AG08395 (cell line): Measurements from ENCODE around the gene ECSIT.
"Not testable (repeated sequence)": the region's sequence is repeated elsewhere in the genome, so short reads cannot be mapped to it uniquely, and the experiment has no call there.

ENCODE experiments used
- DNase-seq: peaks from one replicate; pipeline ENCODE4 v3.0.0; 2012; ENCODE audit warnings: mixed read lengths, low spot score

ECSIT gene, protein sequence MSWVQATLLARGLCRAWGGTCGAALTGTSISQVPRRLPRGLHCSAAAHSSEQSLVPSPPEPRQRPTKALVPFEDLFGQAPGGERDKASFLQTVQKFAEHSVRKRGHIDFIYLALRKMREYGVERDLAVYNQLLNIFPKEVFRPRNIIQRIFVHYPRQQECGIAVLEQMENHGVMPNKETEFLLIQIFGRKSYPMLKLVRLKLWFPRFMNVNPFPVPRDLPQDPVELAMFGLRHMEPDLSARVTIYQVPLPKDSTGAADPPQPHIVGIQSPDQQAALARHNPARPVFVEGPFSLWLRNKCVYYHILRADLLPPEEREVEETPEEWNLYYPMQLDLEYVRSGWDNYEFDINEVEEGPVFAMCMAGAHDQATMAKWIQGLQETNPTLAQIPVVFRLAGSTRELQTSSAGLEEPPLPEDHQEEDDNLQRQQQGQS

GRCh38 chr19:11528551-11529341 is at the start of gene ECSIT:
ECSIT (minus strand) TSS chr19:11529134; CDS start chr19:11519170, 9,964 bp downstream.
- peak; percentile 98 for DNase-seq

GRCh38 chr19:11577451-11578257 is 48.7 kb upstream of the ECSIT start, which contains the start of gene ACP5:
ACP5 (minus strand) TSS chr19:11577645; CDS start chr19:11577317, 328 bp downstream.
- DNase-seq, result peak; percentile 25

DNA sequence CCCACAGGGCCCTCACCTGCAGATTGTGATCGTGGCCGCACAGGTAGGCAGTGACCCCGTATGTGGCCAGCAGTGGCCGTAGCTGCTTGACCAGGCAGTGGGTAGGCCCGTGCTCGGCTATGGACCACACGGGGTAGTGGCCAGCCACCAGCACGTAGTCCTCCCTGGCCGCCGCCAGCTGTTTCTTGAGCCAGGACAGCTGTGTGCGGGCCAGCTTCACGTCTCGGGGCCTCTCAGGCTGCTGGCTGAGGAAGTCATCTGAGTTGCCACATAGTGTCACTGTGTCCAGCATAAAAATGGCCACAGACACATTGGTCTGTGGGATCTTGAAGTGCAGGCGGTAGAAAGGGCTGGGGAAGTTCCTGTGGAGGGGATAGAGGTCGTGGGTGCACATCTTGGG is 47.3 kb upstream of the ECSIT start:
- DNase-seq, result no peak

GRCh38 chr19:11574689-11575088 is 45.8 kb upstream of the ECSIT start:
- DNase-seq, result no peak

- not testable (repeated sequence) for DNase-seq
These were observed 44.8 kb upstream of the ECSIT start for GRCh38 chr19:11573763-11574162.

DNA sequence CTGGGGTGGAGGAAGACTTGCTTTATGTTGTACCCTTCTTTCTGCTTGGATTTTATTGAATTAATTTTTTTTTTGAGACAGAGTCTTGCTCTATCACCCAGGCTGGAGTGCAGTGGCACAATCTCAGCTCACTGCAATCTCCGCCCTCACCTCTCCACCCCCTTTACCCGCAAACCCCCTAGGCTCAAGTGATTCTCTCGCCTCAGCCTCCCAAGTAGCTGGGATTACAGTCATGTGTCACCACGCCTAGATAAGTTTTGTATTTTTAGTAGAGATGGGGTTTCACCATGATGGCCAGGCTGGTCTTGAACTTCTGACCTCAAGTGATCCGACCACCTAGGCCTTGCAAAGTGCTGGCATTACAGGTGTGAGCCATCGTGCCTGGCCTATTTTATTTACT is 44.4 kb upstream of the ECSIT start:
- DNase-seq, result not testable (repeated sequence)

GRCh38 chr19:11570039-11570462 is 41.1 kb upstream of the ECSIT start:
- no peak for DNase-seq

DNA sequence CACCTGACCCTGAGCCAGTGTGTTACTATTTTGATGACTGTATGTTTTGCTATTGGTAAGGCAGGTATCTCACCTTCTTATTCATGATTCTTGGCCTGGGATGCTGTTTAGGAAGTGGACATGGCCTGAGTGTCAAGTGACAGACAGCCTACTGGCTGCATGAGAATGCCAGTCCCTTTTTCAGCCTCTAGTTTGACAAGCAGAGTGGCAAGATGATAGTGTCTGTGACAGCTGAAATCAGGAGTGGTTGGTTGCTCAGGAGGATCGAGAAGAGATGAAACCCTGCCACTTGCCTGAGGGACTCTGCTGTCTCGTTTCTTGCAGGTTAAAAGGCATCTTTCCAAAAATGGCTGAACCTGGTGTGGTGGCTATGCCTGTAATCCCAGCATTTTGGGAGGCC is 37.2 kb upstream of the ECSIT start:
- no peak for DNase-seq

- not testable (repeated sequence) for DNase-seq
These were observed 36.7 kb upstream of the ECSIT start for GRCh38 chr19:11565649-11565980.

- DNase-seq, result not testable (repeated sequence)
These were observed 35.3 kb upstream of the ECSIT start for GRCh38 chr19:11564082-11564807.

- no peak for DNase-seq
These were observed 34.6 kb upstream of the ECSIT start for GRCh38 chr19:11563532-11563931.

GRCh38 chr19:11560404-11561051 is 31.6 kb upstream of the ECSIT start:
- peak; percentile 63 for DNase-seq

DNA sequence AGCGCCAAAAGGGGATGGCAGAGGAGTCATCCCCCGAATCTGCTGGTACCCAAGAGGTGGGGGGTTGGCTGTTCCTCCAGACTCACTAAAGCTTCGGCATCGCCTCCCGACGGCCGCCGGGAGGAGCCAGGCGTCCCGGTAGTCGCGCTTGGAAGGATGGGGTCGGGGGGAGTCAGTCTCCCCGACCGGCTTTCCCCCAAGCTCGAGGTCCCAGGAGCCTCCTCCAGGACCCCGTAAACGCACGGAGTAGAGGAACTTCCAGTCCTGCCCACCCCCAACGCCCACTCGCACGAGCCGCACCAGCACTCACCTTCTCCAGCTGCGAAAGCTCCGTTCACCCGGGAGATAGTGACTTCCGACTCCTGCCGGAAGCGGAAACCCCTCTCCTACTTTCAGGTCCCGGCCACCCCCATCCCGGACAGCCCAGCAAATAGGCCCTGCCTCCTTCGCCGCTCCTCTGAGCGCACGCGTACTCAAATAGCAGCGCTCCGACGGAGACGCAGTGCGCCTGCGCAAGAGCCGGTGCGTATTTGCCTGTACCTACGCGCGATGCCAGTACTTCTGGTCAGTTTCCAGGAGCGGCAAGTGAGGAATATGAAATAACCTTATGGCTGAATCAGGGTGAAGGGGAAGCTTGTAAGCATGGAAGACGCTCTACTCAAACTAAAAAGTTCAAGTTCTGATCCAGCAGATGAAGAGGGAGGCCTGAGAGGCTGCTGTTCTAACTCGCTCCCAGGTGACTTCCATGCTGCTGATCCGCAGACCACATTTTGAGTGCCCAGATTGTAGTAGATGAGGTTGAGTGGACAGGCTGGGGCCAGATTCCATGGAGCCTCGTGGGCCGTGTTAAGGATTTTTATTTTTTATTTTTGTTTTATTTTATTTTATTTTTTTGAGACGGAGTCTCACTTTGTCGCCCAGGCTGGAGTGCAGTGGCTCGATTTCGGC is 30.2 kb upstream of the ECSIT start, which contains the start of gene ELOF1:
ELOF1 (minus strand) TSS at position 350 of the 948 bp plus-strand sequence. CDS start 4,883 bp downstream, outside the sequence.
- peak; percentile 100 for DNase-seq

- no peak for DNase-seq
These were observed 27.9 kb upstream of the ECSIT start for GRCh38 chr19:11556634-11557420.

DNA sequence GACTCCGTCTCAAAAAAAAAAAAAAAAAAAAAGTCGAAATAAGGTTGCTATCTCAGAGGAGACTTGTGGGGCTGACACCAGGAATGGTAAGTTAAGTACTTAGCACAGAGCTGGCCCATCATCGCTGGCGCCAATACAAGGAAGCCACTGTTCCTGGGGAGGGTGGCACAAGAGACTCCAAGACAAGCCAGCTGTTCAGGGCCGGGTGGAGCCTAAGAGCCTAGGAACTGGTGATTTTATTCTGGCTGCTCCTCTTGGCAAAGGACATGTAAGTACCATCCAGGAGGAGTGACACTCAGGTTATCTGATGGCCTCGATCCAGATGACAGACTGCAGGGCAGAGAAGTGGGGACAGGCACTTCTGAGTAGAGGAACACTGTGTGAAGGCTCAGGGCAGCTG is 26.3 kb upstream of the ECSIT start:
- no peak for DNase-seq

DNA sequence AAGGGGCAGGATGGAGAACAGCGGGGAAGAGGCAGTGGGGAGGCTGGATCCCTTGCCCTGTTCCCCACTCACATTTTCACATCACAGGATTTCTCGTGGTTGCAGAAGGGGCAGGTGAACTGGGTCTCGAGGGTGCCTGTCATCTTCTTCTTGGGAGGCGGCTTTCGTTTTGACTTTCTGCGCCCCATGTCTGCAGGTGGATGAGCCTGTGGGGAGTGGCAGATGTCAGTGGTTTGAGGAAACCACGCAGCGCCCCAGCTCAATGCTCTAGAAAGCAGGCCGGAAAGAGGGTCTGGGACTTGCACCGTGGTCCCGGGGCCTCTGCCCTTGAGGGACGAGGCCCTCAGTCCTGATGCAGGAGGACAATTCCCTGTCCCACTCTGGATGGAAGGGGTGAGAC is 25.2 kb upstream of the ECSIT start:
- DNase-seq, result no peak

DNA sequence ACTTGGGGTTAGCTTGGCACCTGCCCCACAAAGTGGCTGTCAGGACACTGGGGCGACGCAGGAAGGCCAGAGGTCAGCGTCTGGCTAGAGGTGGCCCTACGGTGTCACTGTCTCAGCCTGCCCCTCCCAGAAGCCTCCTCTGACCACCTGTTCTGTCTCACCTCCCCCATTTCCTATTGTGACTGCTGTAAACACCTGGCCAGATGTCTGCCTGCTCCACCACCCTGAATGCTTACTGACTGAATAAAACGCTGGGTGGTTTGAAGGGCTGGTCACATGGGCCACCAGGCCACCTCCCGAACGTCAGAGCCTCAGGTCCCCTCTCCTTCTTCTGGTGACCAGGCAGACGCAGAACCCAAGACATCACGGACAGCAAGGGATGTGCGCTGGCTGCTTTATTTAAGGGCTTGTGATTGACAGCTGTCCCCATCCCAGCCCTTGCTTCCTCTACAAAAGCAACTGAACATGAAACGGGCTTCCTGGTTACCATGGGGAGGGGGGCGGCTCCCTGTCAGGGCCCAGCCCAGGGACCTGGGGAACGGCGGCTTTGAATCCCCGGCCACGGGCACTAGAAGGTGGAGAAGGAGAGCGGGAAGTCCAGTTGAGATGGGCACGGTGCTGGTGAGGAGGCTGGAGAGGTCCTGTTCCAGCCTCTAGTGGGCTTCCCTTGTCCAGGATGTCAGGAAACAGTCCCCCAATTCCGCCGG is 23.9 kb upstream of the ECSIT start:
- DNase-seq, result no peak

GRCh38 chr19:11551603-11552235 is 22.8 kb upstream of the ECSIT start:
- DNase-seq, result peak; percentile 33
